K562 treated with DMSO at 1 percent for 48 hours (cell line): ENCODE data around the gene NFKBIB. TPM values are rescaled to one million over a fixed set of nuclear protein-coding genes. Genes with fewer than 3 reads are reported as not detected.

ENCODE experiments used
- total RNA-seq: library from RNA; unstranded; fragments of 300-600 nt; gene quantifications from 2 replicates; pipeline ENCODE4 v1.2.3, GENCODE V29; 2022; ENCODE audit warnings: low replicate concordance; ENCODE audit errors: extremely low read depth

NFKBIB gene
- total RNA-seq, result not detected in 2 replicates

GRCh38 chr19:38899447-38900201 is at the start of gene NFKBIB, which contains the start of gene SIRT2:
TSS of gene NFKBIB (plus strand) at chr19:38899969. CDS start at chr19:38900033, 64 bp downstream.
TSS of gene SIRT2 (minus strand) at chr19:38899618. CDS start at chr19:38899521, 97 bp downstream.

GRCh38 chr19:38877781-38878574 is 21.8 kb upstream of the NFKBIB start, which contains the start of gene RINL:
TSS of gene RINL (minus strand) at chr19:38878275. CDS start at chr19:38876742, 1,533 bp downstream.

GRCh38 chr19:38929929-38930775 is 30.4 kb downstream of the NFKBIB start, which contains the start of gene SARS2:
TSS of gene SARS2 (minus strand) at chr19:38930763. CDS start at chr19:38930736, 27 bp downstream.

GRCh38 chr19:38930776-38931520 is 31.2 kb downstream of the NFKBIB start, which contains the start of gene MRPS12:
TSS of gene MRPS12 (plus strand) at chr19:38930944. CDS start at chr19:38931295, 351 bp downstream.

Other genes starting within 250 kb of the NFKBIB start
- gene CAPN12, start 155.5 kb upstream of the NFKBIB start, total RNA-seq, result not detected in 2 replicates
- gene LGALS7, start 126.5 kb upstream of the NFKBIB start, total RNA-seq, result not detected in 2 replicates
- gene LGALS7B, start 110.8 kb upstream of the NFKBIB start, total RNA-seq, result not detected in 2 replicates
- not detected in 2 replicates for gene LGALS4, start 87.0 kb upstream of the NFKBIB start, total RNA-seq
- gene ECH1, start 68.2 kb upstream of the NFKBIB start, total RNA-seq, result not detected in 2 replicates
- gene HNRNPL, start 50.0 kb upstream of the NFKBIB start, total RNA-seq, result not detected in 2 replicates
- gene RINL, start 21.7 kb upstream of the NFKBIB start, total RNA-seq, result not detected in 2 replicates
- gene SIRT2, start 351 bp upstream of the NFKBIB start, total RNA-seq, result not detected in 2 replicates
- not detected in 2 replicates for gene CCER2, start 12.2 kb downstream of the NFKBIB start, total RNA-seq
- not detected in 2 replicates for gene SARS2, start 30.8 kb downstream of the NFKBIB start, total RNA-seq
- gene MRPS12, start 31.0 kb downstream of the NFKBIB start, total RNA-seq, result not detected in 2 replicates
- not detected in 2 replicates for gene FBXO17, start 75.8 kb downstream of the NFKBIB start, total RNA-seq
- not detected in 2 replicates for gene FBXO27, start 132.6 kb downstream of the NFKBIB start, total RNA-seq
- gene ACP7, start 184.4 kb downstream of the NFKBIB start, total RNA-seq, result not detected in 2 replicates
- gene PAK4, start 225.8 kb downstream of the NFKBIB start, total RNA-seq, result 243 TPM in 1 of 2 replicates, not detected in the other